PC-9 (cell line): ENCODE results near the gene HSD17B2. TPM values are rescaled to one million over a fixed set of nuclear protein-coding genes. Genes with fewer than 3 reads are reported as not detected.
"Not testable (repeated sequence)": the region's sequence is repeated elsewhere in the genome, so short reads cannot be mapped to it uniquely, and the experiment has no call there.

ENCODE experiments used
- BruUV-seq: library from RNA; stranded (reverse); fragments of 400-500 nt; replicated peaks from 2 replicates; lab custom pipeline; 2021; lab: Mats Ljungman, UMichigan
- CTCF ChIA-PET: fragments of 300-600 bp; sonication (Branson Sonifier 250); formaldehyde crosslinking; loops from one replicate; lab custom pipeline; 2022; ENCODE audit warnings: antibody characterized with exemption; lab: Charles Lee
- POLR2A ChIA-PET: fragments of 300-600 bp; sonication (Branson Sonifier 250); formaldehyde crosslinking; loops from one replicate; lab custom pipeline; 2022; ENCODE audit warnings: antibody characterized with exemption; ENCODE audit not compliant: unreplicated experiment; lab: Charles Lee
- DNase-seq, 2 experiments: peaks; one replicate each; pipeline versions ENCODE4 v3.0.0 to v3.0.0-alpha.2; 2015 to 2022; ENCODE audit warnings: mixed read lengths in 1 of 2
- H2AFZ ChIP-seq: fragments of 200-600 bp; sonication (generic); 2 replicates; pipeline ENCODE4 v1.8.1; 2017; ENCODE audit warnings: antibody characterized with exemption
- H3F3A ChIP-seq: fragments of 200-600 bp; sonication (generic); 2 replicates; pipeline ENCODE4 v1.8.1; 2017; ENCODE audit warnings: antibody characterized with exemption, mild to moderate bottlenecking, low read depth; ENCODE audit not compliant: insufficient read depth
- H3K27ac ChIP-seq: fragments of 200-600 bp; sonication (generic); 2 replicates; pipeline ENCODE4 v1.6.1; 2016; ENCODE audit warnings: mixed run types
- H3K27me3 ChIP-seq: fragments of 200-600 bp; sonication (generic); 2 replicates; pipeline ENCODE4 v1.6.1; 2016; ENCODE audit warnings: low read depth, mixed run types; ENCODE audit not compliant: insufficient read depth
- H3K36me3 ChIP-seq: fragments of 200-600 bp; sonication (generic); 2 replicates; pipeline ENCODE4 v1.6.1; 2016; ENCODE audit warnings: low read depth, mixed run types
- H3K4me1 ChIP-seq: fragments of 200-600 bp; sonication (generic); replicated peaks from 2 replicates; pipeline ENCODE4 v1.6.1; 2016; ENCODE audit warnings: mixed run types; ENCODE audit not compliant: insufficient read depth
- H3K4me2 ChIP-seq: fragments of 200-600 bp; sonication (generic); 2 replicates; pipeline ENCODE4 v1.6.1; 2017; ENCODE audit warnings: mixed run types
- H3K4me3 ChIP-seq: fragments of 200-600 bp; sonication (generic); 2 replicates; pipeline ENCODE4 v1.6.1; 2016; ENCODE audit warnings: mixed run types
- H3K79me2 ChIP-seq: fragments of 200-600 bp; sonication (generic); 2 replicates; pipeline ENCODE4 v1.6.1; 2017; ENCODE audit warnings: low read depth, mixed run types
- H3K9me2 ChIP-seq: fragments of 200-600 bp; sonication (generic); 2 replicates; pipeline ENCODE4 v1.8.1; 2017; ENCODE audit warnings: mild to moderate bottlenecking; ENCODE audit not compliant: insufficient read depth
- H3K9me3 ChIP-seq: fragments of 200-600 bp; sonication (generic); 2 replicates; pipeline ENCODE4 v1.8.1; 2016; ENCODE audit warnings: low read depth; ENCODE audit not compliant: insufficient read depth
- H4K20me1 ChIP-seq: fragments of 200-600 bp; sonication (generic); 2 replicates; pipeline ENCODE4 v1.8.1; 2017; ENCODE audit not compliant: insufficient read depth
- EZH2 ChIP-seq: fragments of 200-600 bp; sonication (generic); IDR thresholded peaks from 2 replicates; pipeline ENCODE4 v1.8.0; 2017; ENCODE audit warnings: antibody characterized with exemption, low read depth
- intact Hi-C: fragments of 100-400 bp; cut with micrococcal nuclease; formaldehyde crosslinking; loops from one replicate; pipeline ENCODE4 v1.10.0; 2022; ENCODE audit not compliant: unreplicated experiment
- total RNA-seq: library from RNA; stranded (reverse); gene quantifications from 2 replicates; pipeline ENCODE4 v1.2.3, GENCODE V29; 2021
- TF ChIP-seq, protein P1 (sequence below): fragments of 200-600 bp; sonication (generic); conservative IDR thresholded peaks from 2 replicates; pipeline ENCODE4 v1.6.1; 2017; ENCODE audit warnings: mixed run types, antibody characterized with exemption, mild to moderate bottlenecking, moderate library complexity

The HSD17B2 gene
- total RNA-seq, 1 experiment from 2014 or later: not detected

DNA sequence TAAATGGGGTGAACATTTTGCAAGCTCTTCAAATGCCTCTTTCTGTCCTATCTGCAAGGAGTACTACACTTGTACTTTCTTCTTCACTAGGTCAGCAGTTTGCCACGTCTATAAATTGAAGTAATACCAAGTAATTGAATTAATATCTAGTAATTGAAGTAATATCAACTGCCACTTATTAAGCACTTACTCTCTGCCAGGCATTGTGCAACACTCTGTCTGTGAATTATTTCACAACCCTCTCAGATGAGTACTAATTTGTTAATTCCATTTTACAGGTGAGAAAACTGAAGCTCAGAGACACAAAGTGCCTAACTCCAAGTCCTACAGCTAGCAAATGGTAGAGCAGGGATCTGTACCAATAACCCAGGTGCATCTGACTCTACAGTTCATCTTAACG, 27.9 kb upstream of the HSD17B2 start:
- no peaks in the 10 kb centered on the region for H3K36me3 ChIP-seq
- TF ChIP-seq, protein P1, sequence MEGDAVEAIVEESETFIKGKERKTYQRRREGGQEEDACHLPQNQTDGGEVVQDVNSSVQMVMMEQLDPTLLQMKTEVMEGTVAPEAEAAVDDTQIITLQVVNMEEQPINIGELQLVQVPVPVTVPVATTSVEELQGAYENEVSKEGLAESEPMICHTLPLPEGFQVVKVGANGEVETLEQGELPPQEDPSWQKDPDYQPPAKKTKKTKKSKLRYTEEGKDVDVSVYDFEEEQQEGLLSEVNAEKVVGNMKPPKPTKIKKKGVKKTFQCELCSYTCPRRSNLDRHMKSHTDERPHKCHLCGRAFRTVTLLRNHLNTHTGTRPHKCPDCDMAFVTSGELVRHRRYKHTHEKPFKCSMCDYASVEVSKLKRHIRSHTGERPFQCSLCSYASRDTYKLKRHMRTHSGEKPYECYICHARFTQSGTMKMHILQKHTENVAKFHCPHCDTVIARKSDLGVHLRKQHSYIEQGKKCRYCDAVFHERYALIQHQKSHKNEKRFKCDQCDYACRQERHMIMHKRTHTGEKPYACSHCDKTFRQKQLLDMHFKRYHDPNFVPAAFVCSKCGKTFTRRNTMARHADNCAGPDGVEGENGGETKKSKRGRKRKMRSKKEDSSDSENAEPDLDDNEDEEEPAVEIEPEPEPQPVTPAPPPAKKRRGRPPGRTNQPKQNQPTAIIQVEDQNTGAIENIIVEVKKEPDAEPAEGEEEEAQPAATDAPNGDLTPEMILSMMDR: no peak
- no peak for TF ChIP-seq EZH2
- peaks cover 6% of the 10 kb centered on the region; the same call in 1 of the 2 replicates for H3K9me3 ChIP-seq
- DNase-seq: no peak
- POLR2A ChIA-PET: no interaction called here
- BruUV-seq: no TSS peak
- no peaks in the 10 kb centered on the region for H4K20me1 ChIP-seq
- intact Hi-C loops: no loop called here
- no peaks in the 10 kb centered on the region for H3K4me1 ChIP-seq
- CTCF ChIA-PET: no interaction called here
- no peaks in the 10 kb centered on the region for H3F3A ChIP-seq
- no peaks in the 10 kb centered on the region for H3K9me2 ChIP-seq
- no peak overlapping the region for H3K4me3 ChIP-seq
- no peaks in the 10 kb centered on the region for H3K27me3 ChIP-seq
- H3K4me2 ChIP-seq: no peak overlapping the region
- H3K79me2 ChIP-seq: no peaks in the 10 kb centered on the region
- H2AFZ ChIP-seq: no peak overlapping the region
- H3K27ac ChIP-seq: no peak overlapping the region

DNA sequence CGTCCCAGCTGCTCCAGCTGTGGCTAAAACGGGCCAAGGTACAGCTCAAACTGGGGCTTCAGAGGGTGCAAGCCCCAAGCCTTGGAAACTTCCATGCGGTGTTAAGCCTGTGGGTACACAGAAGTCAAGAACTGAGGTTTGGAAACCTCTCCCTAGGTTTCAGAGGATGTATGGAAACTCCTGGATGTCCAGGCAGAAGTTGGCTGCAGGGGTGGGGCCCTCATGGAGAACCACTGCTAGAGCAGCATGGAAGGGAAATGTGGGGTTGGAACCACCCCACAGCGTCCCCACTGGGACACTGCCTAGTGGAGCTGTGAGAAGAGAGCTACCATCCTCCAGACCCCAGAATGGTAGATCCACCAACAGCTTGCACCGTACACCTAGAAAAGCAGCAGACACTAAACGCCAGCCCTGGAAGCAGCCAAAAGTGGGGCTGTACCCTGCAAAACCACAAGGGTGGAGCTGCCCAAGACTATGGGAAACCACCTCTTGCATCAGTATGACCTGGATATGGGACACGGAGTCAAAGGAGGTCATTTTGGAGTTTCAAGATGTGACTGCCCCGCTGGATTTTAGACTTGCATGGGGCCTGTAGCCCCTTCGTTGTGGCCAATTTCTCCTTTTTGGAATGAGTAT, 26.0 kb upstream of the HSD17B2 start:
- Histone ChIP-seq H3F3A (no peaks in the 10 kb centered on the region), H3K36me3 (no peaks in the 10 kb centered on the region), H3K79me2 (no peaks in the 10 kb centered on the region), H3K9me3 (peaks cover 6% of the 10 kb centered on the region; the same call in 1 of the 2 replicates), H3K4me2 (no peak overlapping the region), H3K4me3 (no peak overlapping the region), H3K4me1 (no peaks in the 10 kb centered on the region), H2AFZ (no peak overlapping the region), H3K27me3 (no peaks in the 10 kb centered on the region), H3K9me2 (no peaks in the 10 kb centered on the region), H3K27ac (no peak overlapping the region), H4K20me1 (no peaks in the 10 kb centered on the region)
- CTCF ChIA-PET: no interaction called here
- no TSS peak for BruUV-seq
- intact Hi-C loops: no loop called here
- TF ChIP-seq, protein P1: no peak
- TF ChIP-seq EZH2: no peak
- POLR2A ChIA-PET: no interaction called here
- no peak for DNase-seq

GRCh38 chr16:82009789-82010188, 25.3 kb upstream of the HSD17B2 start:
- CTCF ChIA-PET, H3K9me2 ChIP-seq, H3K9me3 ChIP-seq, H3K27me3 ChIP-seq, POLR2A ChIA-PET, DNase-seq, H3K4me3 ChIP-seq, H3F3A ChIP-seq, H2AFZ ChIP-seq, BruUV-seq, H3K27ac ChIP-seq, H3K4me1 ChIP-seq, H3K4me2 ChIP-seq, H4K20me1 ChIP-seq, H3K36me3 ChIP-seq, H3K79me2 ChIP-seq: not testable (repeated sequence)
- intact Hi-C loops: loop anchor here (5.0 kb wide), 1 partner anchor 163 kb away; the partner anchor contains the start of gene MPHOSPH6
